ENCODE measurements around the gene AP5S1.

GRCh38 chr20:3863317-3863716 is 43.0 kb downstream of the AP5S1 start:
- no peak for TF ChIP-seq POLR2AphosphoS5 (IDR thresholded peaks at IDR 0.05; ENCODE audit: low read depth, low read length)
- TF ChIP-seq TAF1 (IDR thresholded peaks at IDR 0.05; ENCODE audit: borderline replicate concordance, low read depth, low read length), result no peak
- no peak for TF ChIP-seq POLR2A (IDR thresholded peaks at IDR 0.05; ENCODE audit: low read depth, low read length)
